ENCODE data around the gene RTEL1. TPM values are rescaled to one million over a fixed set of nuclear protein-coding genes. Genes with fewer than 3 reads are reported as not detected.
A peak's percentile ranks its signal among the peaks of the same experiment; 100 is the strongest.
"Not testable (repeated sequence)": the region's sequence is repeated elsewhere in the genome, so short reads cannot be mapped to it uniquely, and the experiment has no call there.

The RTEL1 gene, protein sequence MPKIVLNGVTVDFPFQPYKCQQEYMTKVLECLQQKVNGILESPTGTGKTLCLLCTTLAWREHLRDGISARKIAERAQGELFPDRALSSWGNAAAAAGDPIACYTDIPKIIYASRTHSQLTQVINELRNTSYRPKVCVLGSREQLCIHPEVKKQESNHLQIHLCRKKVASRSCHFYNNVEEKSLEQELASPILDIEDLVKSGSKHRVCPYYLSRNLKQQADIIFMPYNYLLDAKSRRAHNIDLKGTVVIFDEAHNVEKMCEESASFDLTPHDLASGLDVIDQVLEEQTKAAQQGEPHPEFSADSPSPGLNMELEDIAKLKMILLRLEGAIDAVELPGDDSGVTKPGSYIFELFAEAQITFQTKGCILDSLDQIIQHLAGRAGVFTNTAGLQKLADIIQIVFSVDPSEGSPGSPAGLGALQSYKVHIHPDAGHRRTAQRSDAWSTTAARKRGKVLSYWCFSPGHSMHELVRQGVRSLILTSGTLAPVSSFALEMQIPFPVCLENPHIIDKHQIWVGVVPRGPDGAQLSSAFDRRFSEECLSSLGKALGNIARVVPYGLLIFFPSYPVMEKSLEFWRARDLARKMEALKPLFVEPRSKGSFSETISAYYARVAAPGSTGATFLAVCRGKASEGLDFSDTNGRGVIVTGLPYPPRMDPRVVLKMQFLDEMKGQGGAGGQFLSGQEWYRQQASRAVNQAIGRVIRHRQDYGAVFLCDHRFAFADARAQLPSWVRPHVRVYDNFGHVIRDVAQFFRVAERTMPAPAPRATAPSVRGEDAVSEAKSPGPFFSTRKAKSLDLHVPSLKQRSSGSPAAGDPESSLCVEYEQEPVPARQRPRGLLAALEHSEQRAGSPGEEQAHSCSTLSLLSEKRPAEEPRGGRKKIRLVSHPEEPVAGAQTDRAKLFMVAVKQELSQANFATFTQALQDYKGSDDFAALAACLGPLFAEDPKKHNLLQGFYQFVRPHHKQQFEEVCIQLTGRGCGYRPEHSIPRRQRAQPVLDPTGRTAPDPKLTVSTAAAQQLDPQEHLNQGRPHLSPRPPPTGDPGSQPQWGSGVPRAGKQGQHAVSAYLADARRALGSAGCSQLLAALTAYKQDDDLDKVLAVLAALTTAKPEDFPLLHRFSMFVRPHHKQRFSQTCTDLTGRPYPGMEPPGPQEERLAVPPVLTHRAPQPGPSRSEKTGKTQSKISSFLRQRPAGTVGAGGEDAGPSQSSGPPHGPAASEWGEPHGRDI (N-terminal part only)
- 10 to 100 TPM; 45.7 to 51.4 TPM for total RNA-seq

DNA sequence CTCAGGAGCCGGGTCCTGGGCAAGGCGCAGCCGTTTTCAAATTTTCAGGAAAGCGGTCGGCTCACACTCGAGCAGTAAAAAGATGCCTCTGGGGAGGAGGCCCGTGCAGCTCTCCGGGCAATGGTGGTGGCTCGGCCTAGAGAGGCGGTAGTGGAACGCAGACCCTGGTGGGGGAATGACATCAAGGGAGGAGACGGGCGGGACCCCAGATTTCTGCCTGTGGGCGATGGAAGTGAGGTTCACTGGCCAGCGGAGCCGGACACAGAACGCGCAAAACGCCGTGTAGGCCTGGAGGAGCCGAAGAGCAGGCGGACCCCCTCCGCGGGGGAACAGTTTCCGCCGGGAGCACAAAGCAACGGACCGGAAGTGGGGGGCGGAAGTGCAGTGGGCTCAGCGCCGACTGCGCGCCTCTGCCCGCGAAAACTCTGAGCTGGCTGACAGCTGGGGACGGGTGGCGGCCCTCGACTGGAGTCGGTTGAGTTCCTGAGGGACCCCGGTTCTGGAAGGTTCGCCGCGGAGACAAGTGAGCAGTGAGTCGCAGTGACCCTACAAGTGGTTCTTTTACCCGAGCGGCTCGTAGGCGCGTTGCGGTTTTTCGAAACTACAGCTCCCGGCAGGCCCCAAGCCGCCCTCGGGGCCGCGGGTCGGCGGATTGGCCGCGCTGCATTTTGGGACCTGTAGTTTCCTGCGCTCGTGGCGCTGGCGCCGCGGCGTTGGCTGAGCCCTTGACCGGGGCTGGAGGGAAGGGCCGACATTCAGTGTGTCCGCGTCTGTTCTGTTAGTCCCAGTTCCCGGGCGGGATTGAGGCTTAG lies at the start of gene RTEL1:
Gene RTEL1 (plus strand): TSS at position 376 of the 812 bp plus-strand sequence. CDS start 1,091 bp downstream, outside the sequence.
- ATAC-seq (peak; percentile 84 to 88), DNase-seq (ENCODE audit: low spot score in 2 of 2) (peak; percentile 91 to 96)
- Mint-ChIP-seq H3K36me3 (peaks cover 7 to 22% of the 10 kb centered on the region in 2 donors), H3K9me3 (no peaks in the 10 kb centered on the region), H3K27ac (peak within 1 kb of the TSS; percentile 93 to 97)

DNA sequence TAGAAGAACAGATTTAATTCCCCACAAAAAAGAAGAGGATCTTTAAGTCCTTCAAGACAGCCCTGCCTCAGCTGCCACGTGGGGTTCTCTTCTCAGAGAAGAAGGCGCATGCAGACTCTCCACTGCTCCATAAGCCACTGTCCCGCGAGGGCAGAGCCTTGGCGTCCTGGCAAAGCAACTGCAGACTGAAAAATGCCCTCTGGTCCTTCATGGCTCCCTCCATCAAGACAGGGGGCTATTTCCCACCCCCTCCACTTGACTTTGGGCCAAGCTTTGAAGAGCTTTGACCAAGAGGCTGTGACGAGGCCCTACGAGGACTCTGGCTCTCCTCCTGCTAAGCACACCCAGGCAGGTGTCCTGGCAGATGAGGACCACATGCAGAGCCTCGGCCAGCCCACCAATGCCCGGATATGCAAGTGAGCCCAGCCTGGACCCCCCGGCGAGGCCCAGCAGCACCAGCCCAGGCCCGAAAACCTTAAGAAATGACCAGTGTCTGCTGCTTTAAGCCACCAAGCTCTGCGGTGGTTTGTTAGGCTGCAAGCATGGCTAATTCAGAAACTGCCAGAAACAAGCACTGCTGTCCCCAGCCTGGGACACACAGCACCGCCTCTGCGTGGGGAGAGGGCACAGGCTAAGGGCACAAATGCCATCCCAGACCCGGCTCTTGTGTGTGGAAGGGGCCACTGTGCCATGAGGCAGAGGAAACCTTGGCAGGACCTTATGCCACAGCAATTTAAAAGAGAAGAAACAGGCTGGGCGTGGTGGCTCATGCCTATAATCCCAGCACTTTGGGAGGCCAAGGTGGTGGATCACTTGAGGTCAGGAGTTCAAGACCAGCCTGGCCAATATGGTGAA lies 47.3 kb upstream of the RTEL1 start:
- no peak for ATAC-seq
- H3K36me3 Mint-ChIP-seq = peaks cover 5 to 7% of the 10 kb centered on the region in 2 donors

DNA sequence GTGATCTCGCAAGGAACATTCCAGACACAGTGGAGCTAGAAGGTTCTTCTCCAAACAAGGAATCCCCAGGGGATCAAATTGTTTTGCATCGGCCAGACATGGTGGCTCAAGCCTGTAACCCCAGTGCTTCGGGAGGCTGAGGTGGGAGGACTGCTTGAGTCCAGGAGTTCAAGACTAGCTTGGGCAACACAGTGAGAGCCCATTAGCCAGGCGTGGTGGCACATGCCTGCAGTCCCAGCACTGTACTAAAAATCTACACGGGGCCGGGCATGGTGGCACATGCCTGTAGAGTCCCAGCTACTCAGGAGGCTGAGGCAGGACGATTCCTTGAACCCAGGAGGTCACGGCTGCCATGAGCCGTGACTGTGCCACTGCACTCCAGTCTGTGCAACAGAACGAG lies 46.5 kb upstream of the RTEL1 start:
- Mint-ChIP-seq H3K9me3 (no peaks in the 10 kb centered on the region), H3K36me3 (peaks cover 5 to 7% of the 10 kb centered on the region in 2 donors), H3K27ac (no peak overlapping the region)
- no peak for ATAC-seq
- DNase-seq (ENCODE audit: low spot score in 2 of 2) = no peak

More for the DNA sequence above, 47.3 kb upstream of the RTEL1 start:
- Mint-ChIP-seq H3K9me3 (no peaks in the 10 kb centered on the region), H3K27ac (peak overlapping the region in 1 of 2 donors; percentile 33)
- no peak for DNase-seq (ENCODE audit: low spot score in 2 of 2)

DNA sequence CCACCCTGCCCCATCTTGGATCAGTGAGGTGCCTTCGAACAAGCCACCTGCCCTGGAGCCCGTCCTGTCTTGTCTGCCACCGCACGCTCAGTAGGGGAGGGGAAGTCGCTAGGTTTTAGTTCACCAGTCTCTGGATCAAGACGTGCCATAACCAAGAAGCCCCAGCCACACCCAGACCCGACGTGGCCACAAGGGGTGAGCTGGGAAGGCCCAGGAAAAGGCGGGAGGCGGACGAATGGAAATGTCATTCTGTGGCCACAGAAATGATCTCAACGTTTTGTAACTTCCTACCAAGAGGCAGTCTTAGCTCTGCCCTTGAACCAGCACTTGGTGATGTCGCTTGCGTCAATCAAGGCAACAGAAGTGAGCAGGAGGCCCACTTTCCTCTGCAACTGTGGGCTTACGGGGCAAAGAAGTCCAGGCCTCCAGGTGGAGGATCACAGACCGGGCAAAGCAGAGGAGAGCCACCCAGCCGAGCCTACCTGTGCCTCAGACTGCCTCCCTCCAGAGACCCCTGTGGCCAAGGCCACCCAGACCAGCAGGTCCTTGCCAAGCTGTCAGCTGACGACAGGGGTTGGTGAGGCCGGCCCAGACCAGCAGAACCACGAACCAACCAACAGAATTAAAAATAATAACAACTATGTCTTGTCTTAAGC lies 45.7 kb upstream of the RTEL1 start:
- ATAC-seq = no peak

GRCh38 chr20:63613863-63614594 lies 44.1 kb upstream of the RTEL1 start:
- ATAC-seq; H3K27ac Mint-ChIP-seq; H3K36me3 Mint-ChIP-seq; H3K9me3 Mint-ChIP-seq; DNase-seq (ENCODE audit: low spot score in 2 of 2): not testable (repeated sequence)

More for the DNA sequence above, 45.7 kb upstream of the RTEL1 start:
- no peak for DNase-seq (ENCODE audit: low spot score in 2 of 2)
- H3K27ac Mint-ChIP-seq = no peak overlapping the region
- H3K9me3 Mint-ChIP-seq = no peaks in the 10 kb centered on the region
- H3K36me3 Mint-ChIP-seq = peaks cover 5 to 7% of the 10 kb centered on the region in 2 donors

GRCh38 chr20:63617092-63617875 lies 40.8 kb upstream of the RTEL1 start:
- DNase-seq (ENCODE audit: low spot score in 2 of 2) = no peak
- no peaks in the 10 kb centered on the region for H3K9me3 Mint-ChIP-seq
- H3K27ac Mint-ChIP-seq = no peak overlapping the region
- ATAC-seq = no peak
- peaks cover 5 to 7% of the 10 kb centered on the region in 2 donors for H3K36me3 Mint-ChIP-seq

DNA sequence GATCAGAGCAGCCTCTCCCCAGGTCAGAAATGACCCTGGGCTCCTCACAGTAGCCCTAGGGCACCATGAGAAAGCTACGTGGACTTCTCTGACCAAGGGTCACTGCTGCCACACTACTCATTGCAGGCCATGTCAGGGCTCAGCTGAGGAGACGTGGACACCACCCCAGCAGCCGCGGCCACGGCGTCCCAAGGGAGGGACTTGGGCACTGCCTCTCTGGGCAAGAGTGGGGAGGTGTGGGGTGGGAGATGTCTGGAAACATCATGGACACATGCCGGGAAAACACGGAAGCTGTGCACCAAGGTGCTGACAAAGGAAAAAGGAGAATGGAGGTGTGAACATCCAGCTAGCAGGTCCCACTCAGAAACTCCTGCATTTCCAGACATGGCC lies 40.2 kb upstream of the RTEL1 start:
- H3K27ac Mint-ChIP-seq = no peak overlapping the region
- peaks cover 7 to 8% of the 10 kb centered on the region in 2 donors for H3K36me3 Mint-ChIP-seq
- DNase-seq (ENCODE audit: low spot score in 2 of 2) (no peak), ATAC-seq (no peak)
- H3K9me3 Mint-ChIP-seq = no peaks in the 10 kb centered on the region

DNA sequence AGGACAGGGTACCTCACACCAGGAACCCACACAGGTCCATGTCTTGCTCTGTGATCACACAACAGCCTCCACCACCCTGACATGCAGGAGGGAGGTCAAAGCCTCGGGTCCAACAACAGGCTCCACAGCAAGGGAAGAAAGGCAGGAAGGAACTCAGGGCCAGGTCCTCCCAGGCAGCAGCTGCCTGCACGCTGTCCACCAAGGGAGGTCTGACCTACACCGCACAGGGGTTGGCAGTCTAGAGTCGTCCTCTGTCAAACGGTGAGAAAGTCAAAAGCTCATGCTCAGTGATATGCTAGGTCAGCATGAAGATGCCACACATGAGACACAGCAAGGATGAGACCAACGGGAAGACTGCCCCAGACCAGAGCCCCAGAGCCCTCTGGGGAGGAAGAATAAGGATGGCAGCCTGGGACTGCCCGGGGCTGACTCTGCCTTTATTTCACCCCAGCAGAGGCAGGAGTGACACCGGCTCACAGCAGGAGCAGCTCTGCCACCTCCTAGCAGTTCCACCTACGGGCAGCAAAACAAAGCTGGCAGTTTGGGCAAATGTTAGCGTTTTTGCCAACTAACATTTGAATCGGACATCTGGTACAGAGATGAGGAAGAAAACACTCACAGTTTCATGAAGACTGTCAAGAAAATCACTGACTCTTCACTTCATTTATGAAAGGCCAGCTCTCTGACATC lies 39.7 kb upstream of the RTEL1 start:
- no peaks in the 10 kb centered on the region for H3K9me3 Mint-ChIP-seq
- peaks cover 4 to 7% of the 10 kb centered on the region in 2 donors for H3K36me3 Mint-ChIP-seq
- no peak overlapping the region for H3K27ac Mint-ChIP-seq
- ATAC-seq = no peak
- DNase-seq (ENCODE audit: low spot score in 2 of 2) = no peak

DNA sequence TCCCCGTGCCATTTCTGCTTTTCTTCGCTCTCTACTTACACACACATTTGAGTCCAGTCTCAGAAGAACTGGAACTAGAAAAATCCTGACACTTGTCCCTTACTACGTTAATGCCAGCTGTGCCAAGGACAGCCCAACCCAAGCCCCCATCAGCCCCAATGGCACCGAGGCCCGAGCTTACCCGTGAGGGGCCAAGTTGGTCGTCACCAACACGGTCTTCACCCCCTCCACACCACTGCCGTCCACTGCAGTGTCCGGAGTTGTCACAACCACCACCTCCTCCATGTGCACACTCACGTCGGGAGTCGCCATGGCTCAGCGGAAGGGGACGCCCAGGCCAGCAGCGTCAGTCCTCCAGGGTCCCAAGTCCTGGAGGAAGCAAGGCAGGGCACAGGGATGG lies 39.0 kb upstream of the RTEL1 start:
- DNase-seq (ENCODE audit: low spot score in 2 of 2) (no peak), ATAC-seq (no peak)
- H3K9me3 Mint-ChIP-seq = no peaks in the 10 kb centered on the region

DNA sequence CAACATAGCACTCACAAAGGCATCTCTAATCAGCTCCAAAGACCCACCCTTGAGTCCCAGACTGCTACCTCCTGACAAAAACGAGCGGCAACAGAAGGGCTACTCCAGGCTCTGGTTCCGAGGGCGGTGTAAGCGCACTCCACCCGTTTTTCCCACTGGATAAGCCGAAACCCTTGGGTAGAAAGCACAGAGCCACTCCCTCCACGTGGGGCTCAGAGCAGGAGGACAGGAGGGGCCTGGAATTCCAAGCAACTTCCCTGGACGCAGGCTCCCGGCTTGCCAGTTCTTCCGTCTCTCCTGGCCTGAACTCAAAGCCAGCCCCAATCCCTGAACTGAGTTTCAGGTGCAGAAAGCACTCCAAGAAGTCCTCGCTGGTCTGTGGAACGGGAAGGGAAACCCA lies 38.6 kb upstream of the RTEL1 start:
- Mint-ChIP-seq H3K9me3 (no peaks in the 10 kb centered on the region), H3K36me3 (peaks cover 4 to 7% of the 10 kb centered on the region in 2 donors), H3K27ac (no peak overlapping the region)
- ATAC-seq (no peak), DNase-seq (ENCODE audit: low spot score in 2 of 2) (no peak)

More for the DNA sequence above, 39.0 kb upstream of the RTEL1 start:
- Mint-ChIP-seq H3K36me3 (peaks cover 4 to 7% of the 10 kb centered on the region in 2 donors), H3K27ac (peak overlapping the region in 1 of 2 donors; percentile 60)

DNA sequence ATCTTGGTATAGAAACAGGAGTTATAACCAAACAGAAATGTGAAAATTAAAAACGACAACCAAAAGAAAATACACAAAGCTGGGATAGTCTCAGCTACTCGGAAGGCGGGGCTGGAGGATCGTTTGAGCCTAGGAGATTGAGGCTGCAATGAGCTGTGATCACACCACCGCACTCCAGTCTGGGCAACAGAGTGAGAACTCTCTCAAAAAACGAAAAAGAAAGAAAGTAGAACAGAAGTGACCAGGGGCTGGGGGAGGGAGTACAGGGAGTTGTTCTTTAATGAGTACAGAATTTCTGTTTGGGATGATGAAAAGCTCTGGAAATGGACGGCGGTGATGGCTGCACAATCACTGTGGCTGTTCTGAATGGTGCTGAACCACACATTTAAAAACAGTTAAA lies 37.1 kb upstream of the RTEL1 start:
- H3K9me3 Mint-ChIP-seq = no peaks in the 10 kb centered on the region
- ATAC-seq (no peak), DNase-seq (ENCODE audit: low spot score in 2 of 2) (no peak)
- H3K27ac Mint-ChIP-seq = no peak overlapping the region
- H3K36me3 Mint-ChIP-seq = peaks cover 0 to 4% of the 10 kb centered on the region in 2 donors

- Mint-ChIP-seq H3K9me3 (no peaks in the 10 kb centered on the region), H3K36me3 (peaks cover 0 to 4% of the 10 kb centered on the region in 2 donors), H3K27ac (no peak overlapping the region)
- no peak for ATAC-seq
- DNase-seq (ENCODE audit: low spot score in 2 of 2) = no peak
Observed at GRCh38 chr20:63622096-63622495, 36.0 kb upstream of the RTEL1 start.

- DNase-seq (ENCODE audit: low spot score in 2 of 2) (no peak), ATAC-seq (no peak)
- peaks cover 0 to 4% of the 10 kb centered on the region in 2 donors for H3K36me3 Mint-ChIP-seq
- H3K9me3 Mint-ChIP-seq = no peaks in the 10 kb centered on the region
- peak overlapping the region in 1 of 2 donors; percentile 25 for H3K27ac Mint-ChIP-seq
Observed at GRCh38 chr20:63622732-63623131, 35.4 kb upstream of the RTEL1 start.
